Heart left ventricle (tissue), 16 donors: ENCODE data around the gene TDP1. TPM values are rescaled to one million over a fixed set of nuclear protein-coding genes. Genes with fewer than 3 reads are reported as not detected.

Source experiments
- ATAC-seq, 4 donors: fragments of 200-7000 bp; cut with Tn5 transposase; one replicate each; pipeline ENCODE4 v1.9.1; 2020 to 2022; ENCODE audit warnings: moderate library complexity in 4 of 4, mild to moderate bottlenecking in 3 of 4, moderate number of reproducible peaks in 1 of 4
- DNase-seq, 5 donors: peaks; one replicate each; pipeline ENCODE4 v3.0.0-alpha.2; 2020
- H3K27ac ChIP-seq, 12 donors: fragments of 200-600 bp; sonication (generic) in 4 of 12; one replicate each; pipeline versions ENCODE4 v1.5.0 to v1.8.0; 2016 to 2022; ENCODE audit warnings: mild to moderate bottlenecking in 2 of 12
- H3K27me3 ChIP-seq, 9 donors: fragments of 200-600 bp; sonication (generic) in 2 of 9; one replicate each; pipeline versions ENCODE4 v1.5.1 to v1.8.0; 2016 to 2022; ENCODE audit warnings: mild to moderate bottlenecking in 3 of 9
- H3K36me3 ChIP-seq, 9 donors: fragments of 200-600 bp; sonication (generic) in 2 of 9; one replicate each; pipeline versions ENCODE4 v1.5.0 to v1.8.0; 2018 to 2022; ENCODE audit warnings: mild to moderate bottlenecking in 2 of 9
- H3K4me1 ChIP-seq, 12 donors: fragments of 200-600 bp; sonication (generic) in 4 of 12; one replicate each; pipeline versions ENCODE4 v1.5.0 to v1.8.0; 2016 to 2022; ENCODE audit warnings: mild to moderate bottlenecking in 3 of 12
- H3K4me3 ChIP-seq, 12 donors: fragments of 200-600 bp; sonication (generic) in 4 of 12; one replicate each; pipeline versions ENCODE4 v1.5.0 to v1.8.0; 2017 to 2022; ENCODE audit warnings: mild to moderate bottlenecking in 9 of 12, moderate library complexity in 4 of 12
- H3K9me3 ChIP-seq, 12 donors: fragments of 200-600 bp; sonication (generic) in 4 of 12; one replicate each; pipeline versions ENCODE4 v1.5.0 to v1.8.0; 2016 to 2022; ENCODE audit warnings: mild to moderate bottlenecking in 1 of 12
- POLR2A ChIP-seq, 2 donors: fragments of 450-650 bp; IDR thresholded peaks; one replicate each; pipeline ENCODE4 v1.6.1; 2017; ENCODE audit warnings: antibody characterized with exemption in 2 of 2, mild to moderate bottlenecking in 2 of 2, moderate library complexity in 2 of 2
- WGBS, 4 donors: extraction: QIAGEN DNeasy Blood & Tissue Kit in 2 of 4; methylation state at CpG; one replicate each; pipeline versions ENCODE4 v1.1.5 to v1.1.7; 2013 to 2018; 5-methylcytosine and 5-hydroxymethylcytosine counted together
- intact Hi-C, 10 donors: fragments of 100-400 bp; cut with DNase I; formaldehyde crosslinking; loops; one replicate each; pipeline versions ENCODE4 v1.11.1 to v1.14.2; 2022
- polyA plus RNA-seq, 2 donors: library from polyadenylated mRNA; stranded (reverse); fragments of 200-250 nt; gene quantifications; one replicate each; pipeline ENCODE4 v1.2.3, GENCODE V29; 2013
- total RNA-seq, 9 donors: library from RNA; depleted of rRNA in 2 of 9; stranded (reverse); fragments of >200 nt in 2 of 9; fragmentation: NEBNext Ultra II Directional in 3 of 9; extraction: Animal tissue kit (Norgen Biotek cat#: 25700) in 3 of 9; gene quantifications; one replicate each; pipeline versions ENCODE4 v1.1.0 to v1.2.4, GENCODE V29; 2016 to 2023
- TF ChIP-seq, protein P1 (sequence below), 12 donors: fragments of 200-600 bp; sonication (generic) in 4 of 12; IDR thresholded peaks; one replicate each; pipeline versions ENCODE4 v1.5.0 to v1.8.0; 2018 to 2022; ENCODE audit warnings: antibody characterized with exemption in 12 of 12, mild to moderate bottlenecking in 5 of 12
- donor health status: ischemic (EF 13 %, LVEDD 7.1; RV severe dilation, severe dysfunction).
- donor health status: healthy with polysubstance abuse.
- donor health status: DM: no; HTN: yes; CAD: no.
- donor health status: DM: no; HTN: no; CAD: no.
- donor health status: ischemic (EF 25% LVEDD 6.9; RV normal size, moderate dysfunction).
- donor health status: ischemic (EF 25% LVEDD 5.7; RV mildly dilated, moderate dysfunction).
- donor health status: healthy.
- donor health status: DM: yes; HTN: yes; CAD: no.
- donor health status: ischemic (EF 35%, LVEDD 5.7; RV mildly dilated, moderate dysfunction).
- donor health status: nonischemic (EF 11% LVEDD 7.7; RV severe dilation, severe dysfunction).
- donor health status: DM: yes; HTN: yes; CAD: no.
- donor health status: PGD.
- donor health status: ischemic (EF 29% LVEDD 5.4; RV normal size, mild dysfunction).
- donor health status: nonischemic (EF 23%, LVEDD 6.1; RV moderate dilation, normal function).

TDP1 gene
- total and polyA plus RNA-seq, 11 donors: 1.0 to 9.0 (median 4.1) TPM

- ATAC-seq (no peak), DNase-seq (no peak)
- no peaks in the 10 kb centered on the region for H3K9me3 ChIP-seq
- intact Hi-C loops: loop anchor here in 1 of 10 donors (10.0 kb wide), 1 partner anchor 87 kb away; the partner anchor contains the start of gene KCNK13
- H3K36me3 ChIP-seq: peaks cover 0 to 81% (median 19%) of the 10 kb centered on the region in 9 donors
- no peaks in the 10 kb centered on the region for H3K4me1 ChIP-seq
- H3K4me3 ChIP-seq: no peak overlapping the region
- no peaks in the 10 kb centered on the region for H3K27me3 ChIP-seq
- TF ChIP-seq, protein P1, sequence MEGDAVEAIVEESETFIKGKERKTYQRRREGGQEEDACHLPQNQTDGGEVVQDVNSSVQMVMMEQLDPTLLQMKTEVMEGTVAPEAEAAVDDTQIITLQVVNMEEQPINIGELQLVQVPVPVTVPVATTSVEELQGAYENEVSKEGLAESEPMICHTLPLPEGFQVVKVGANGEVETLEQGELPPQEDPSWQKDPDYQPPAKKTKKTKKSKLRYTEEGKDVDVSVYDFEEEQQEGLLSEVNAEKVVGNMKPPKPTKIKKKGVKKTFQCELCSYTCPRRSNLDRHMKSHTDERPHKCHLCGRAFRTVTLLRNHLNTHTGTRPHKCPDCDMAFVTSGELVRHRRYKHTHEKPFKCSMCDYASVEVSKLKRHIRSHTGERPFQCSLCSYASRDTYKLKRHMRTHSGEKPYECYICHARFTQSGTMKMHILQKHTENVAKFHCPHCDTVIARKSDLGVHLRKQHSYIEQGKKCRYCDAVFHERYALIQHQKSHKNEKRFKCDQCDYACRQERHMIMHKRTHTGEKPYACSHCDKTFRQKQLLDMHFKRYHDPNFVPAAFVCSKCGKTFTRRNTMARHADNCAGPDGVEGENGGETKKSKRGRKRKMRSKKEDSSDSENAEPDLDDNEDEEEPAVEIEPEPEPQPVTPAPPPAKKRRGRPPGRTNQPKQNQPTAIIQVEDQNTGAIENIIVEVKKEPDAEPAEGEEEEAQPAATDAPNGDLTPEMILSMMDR (IDR thresholded peaks at IDR 0.05): no peak
- TF ChIP-seq POLR2A (IDR thresholded peaks at IDR 0.05): no peak
- H3K27ac ChIP-seq: no peak overlapping the region
- WGBS, 4 donors: 92 to 94% (median 93%) methylated on average over 4 of the region's 4 CpGs
Measured at GRCh38 chr14:89977668-89978067, 21.9 kb downstream of the TDP1 start.

- ATAC-seq: no peak
- no peak for DNase-seq
- TF ChIP-seq POLR2A (IDR thresholded peaks at IDR 0.05): no peak
- TF ChIP-seq, protein P1 (IDR thresholded peaks at IDR 0.05): no peak
- H3K36me3 ChIP-seq: peaks cover 0 to 85% (median 26%) of the 10 kb centered on the region in 9 donors
- no peaks in the 10 kb centered on the region for H3K27me3 ChIP-seq
- no peaks in the 10 kb centered on the region for H3K9me3 ChIP-seq
- intact Hi-C loops: loop anchor here in 1 of 10 donors (10.0 kb wide), 1 partner anchor 86 kb away; the partner anchor contains the start of gene KCNK13
- H3K4me1 ChIP-seq: no peaks in the 10 kb centered on the region
- H3K27ac ChIP-seq: no peak overlapping the region
- no peak overlapping the region for H3K4me3 ChIP-seq
- 75 to 81% (median 78%) methylated on average over 4 of the region's 4 CpGs for WGBS, 4 donors
Measured at GRCh38 chr14:89978656-89979055, 22.9 kb downstream of the TDP1 start.

DNA sequence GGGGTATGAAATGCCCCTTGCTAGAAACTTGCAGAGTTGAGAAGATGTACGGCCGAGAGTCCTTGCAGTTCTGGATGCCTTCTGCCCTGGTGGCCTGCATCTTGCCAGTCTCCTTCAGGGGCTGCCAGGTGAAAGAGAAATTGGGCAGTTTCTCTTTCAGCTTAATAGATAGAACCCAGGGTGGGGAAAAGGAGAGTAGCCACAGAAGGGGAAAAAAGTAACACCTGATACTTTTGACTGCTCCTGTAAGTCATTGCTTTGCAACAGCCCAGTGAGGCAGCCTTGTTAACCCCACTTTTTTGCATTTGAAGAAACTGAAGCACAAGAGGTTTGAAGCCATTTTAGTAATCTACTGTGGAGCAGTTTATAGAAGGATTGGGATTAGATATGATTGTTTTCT is 27.6 kb downstream of the TDP1 start:
- no peaks in the 10 kb centered on the region for H3K9me3 ChIP-seq
- no peak overlapping the region for H3K27ac ChIP-seq
- DNase-seq: no peak
- intact Hi-C loops: loop anchor here in 1 of 10 donors (10.0 kb wide), 1 partner anchor 81 kb away; the partner anchor contains the start of gene KCNK13
- peaks cover 0 to 97% (median 38%) of the 10 kb centered on the region in 9 donors for H3K36me3 ChIP-seq
- ATAC-seq: no peak
- H3K4me3 ChIP-seq: no peak overlapping the region
- 93 to 100% (median 98%) methylated on average over 2 of the region's 2 CpGs; no CpG with 5 or more reads in 1 of the 4 donors for WGBS, 4 donors
- no peaks in the 10 kb centered on the region for H3K4me1 ChIP-seq
- no peaks in the 10 kb centered on the region for H3K27me3 ChIP-seq
- no peak for TF ChIP-seq POLR2A (IDR thresholded peaks at IDR 0.05)
- TF ChIP-seq, protein P1 (IDR thresholded peaks at IDR 0.05): no peak

DNA sequence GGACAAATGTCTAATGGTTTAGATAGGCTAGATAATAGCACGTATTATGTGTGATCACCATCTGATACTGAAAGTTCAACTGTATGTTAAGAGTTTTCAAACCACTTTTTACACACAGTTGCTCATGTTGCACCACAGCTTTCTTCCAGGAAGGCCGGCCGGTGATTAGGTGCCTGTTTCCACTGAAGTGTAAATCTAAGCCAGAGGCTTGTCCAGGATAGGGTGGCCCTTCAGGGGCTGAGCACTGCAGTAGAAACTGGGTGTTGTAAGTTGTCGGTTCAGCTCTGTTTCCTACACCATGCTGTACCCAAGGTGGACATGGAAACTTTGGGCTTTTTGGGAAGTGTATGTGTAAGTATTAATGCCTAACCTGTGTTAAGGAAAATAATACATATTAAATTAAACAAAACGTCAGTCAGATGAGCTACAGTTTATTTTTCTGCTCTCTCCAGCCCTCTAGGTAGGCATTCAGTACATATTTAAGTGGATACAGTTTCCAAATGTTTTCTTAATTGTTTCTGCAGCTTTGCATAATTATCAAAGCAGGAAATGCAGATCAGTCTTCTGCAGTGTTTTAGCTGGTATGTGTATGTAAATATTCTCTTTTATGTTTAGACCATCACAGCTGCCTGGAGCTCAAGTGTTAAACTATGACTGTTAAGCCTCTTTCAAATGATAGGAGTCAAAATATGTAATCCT is 30.9 kb downstream of the TDP1 start:
- ATAC-seq (no peak), DNase-seq (no peak)
- no peak overlapping the region for H3K27ac ChIP-seq
- intact Hi-C loops: loop anchor here in 1 of 10 donors (10.0 kb wide), 1 partner anchor 78 kb away; the partner anchor contains the start of gene KCNK13
- no peak overlapping the region for H3K4me3 ChIP-seq
- TF ChIP-seq POLR2A (IDR thresholded peaks at IDR 0.05): no peak
- TF ChIP-seq, protein P1 (IDR thresholded peaks at IDR 0.05): no peak
- H3K9me3 ChIP-seq: no peaks in the 10 kb centered on the region
- no peaks in the 10 kb centered on the region for H3K4me1 ChIP-seq
- WGBS, 4 donors: 91 to 93% (median 91%) methylated on average over 5 of the region's 5 CpGs
- H3K36me3 ChIP-seq: peaks cover 0 to 93% (median 51%) of the 10 kb centered on the region in 9 donors
- no peaks in the 10 kb centered on the region for H3K27me3 ChIP-seq
